Activated T-helper 1 cell treated with anti-CD3 and anti-CD28 coated beads, Interleukin-2, amount 50 U/mL, for 16 hours (primary cell): ENCODE measurements around the gene FHL3.
"Not testable (repeated sequence)": the region's sequence is repeated elsewhere in the genome, so short reads cannot be mapped to it uniquely, and the experiment has no call there.

ENCODE experiments used
- DNase-seq, 2 donors: peaks; one replicate each; pipeline ENCODE4 v3.0.0-alpha.2; 2020; ENCODE audit warnings: low read depth in 1 of 2, low spot score in 1 of 2

The FHL3 gene

GRCh38 chr1:38037221-38037939 is 32.1 kb upstream of the FHL3 start:
- DNase-seq, result no peak

GRCh38 chr1:38034871-38035270 is 29.6 kb upstream of the FHL3 start:
- no peak for DNase-seq

- DNase-seq, result not testable (repeated sequence)
These were observed 27.7 kb upstream of the FHL3 start for GRCh38 chr1:38032992-38033391.

- no peak for DNase-seq
These were observed 26.2 kb upstream of the FHL3 start for GRCh38 chr1:38031513-38031866.

- DNase-seq, result no peak
These were observed 25.5 kb upstream of the FHL3 start for GRCh38 chr1:38030596-38031512.

- DNase-seq, result peak in 1 of 2 donors; percentile 56
These were observed 24.6 kb upstream of the FHL3 start for GRCh38 chr1:38029685-38030511.

DNA sequence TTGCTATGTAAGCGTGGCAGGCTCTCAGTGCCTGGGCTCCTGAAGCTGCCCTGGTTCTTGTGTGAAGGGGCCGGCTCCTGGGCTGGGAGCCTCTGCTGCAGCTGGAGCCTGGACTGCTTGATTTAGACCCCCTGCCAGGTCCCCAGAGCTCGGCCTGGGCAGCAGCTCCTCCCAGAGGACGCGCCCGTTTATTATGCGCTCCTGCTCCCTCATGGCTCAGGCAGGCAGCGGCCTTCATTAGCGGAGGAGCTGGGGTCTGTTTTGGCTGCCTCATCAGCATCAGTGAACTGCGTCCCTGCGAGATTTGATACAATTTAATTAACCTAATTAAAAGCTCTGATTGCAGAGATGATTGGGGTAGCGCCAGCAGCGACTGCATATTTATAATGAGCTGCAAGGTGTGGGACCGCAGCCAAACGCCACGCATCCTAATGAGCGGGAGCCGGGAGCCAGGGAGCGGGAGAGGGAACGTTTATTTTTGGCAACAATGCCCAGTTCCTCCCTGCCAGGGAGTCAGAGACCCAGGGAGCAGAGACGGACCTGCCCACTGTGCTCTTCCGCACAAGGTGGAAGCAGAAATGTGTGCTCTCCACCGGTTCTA is 23.9 kb upstream of the FHL3 start:
- no peak for DNase-seq

GRCh38 chr1:38028671-38029070 is 23.4 kb upstream of the FHL3 start:
- DNase-seq, result no peak

DNA sequence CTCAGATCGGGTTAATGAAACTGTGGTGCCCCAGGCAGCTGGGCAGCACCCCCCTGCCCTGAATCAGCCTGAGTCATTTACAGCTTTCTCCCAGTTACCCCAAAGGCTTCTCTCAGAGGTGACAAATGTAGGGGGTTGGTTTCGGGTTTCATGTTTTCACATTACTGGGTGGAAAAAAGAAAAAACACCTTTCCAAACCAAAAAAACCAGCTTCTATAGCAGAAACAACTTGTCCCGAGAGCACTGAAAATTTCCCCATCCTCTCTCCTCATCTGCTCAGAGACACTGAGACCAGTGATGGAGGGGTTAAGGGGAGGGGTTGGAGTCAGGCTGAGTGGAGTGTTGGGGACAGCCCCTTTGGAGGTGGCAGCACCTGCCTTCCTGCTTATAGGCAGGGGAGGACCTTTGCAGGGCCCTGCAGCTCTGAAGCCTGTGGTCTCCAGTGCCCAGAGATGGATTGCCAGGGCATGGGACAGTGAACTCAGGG is 22.8 kb upstream of the FHL3 start:
- peak in 1 of 2 donors; percentile 52 for DNase-seq

DNA sequence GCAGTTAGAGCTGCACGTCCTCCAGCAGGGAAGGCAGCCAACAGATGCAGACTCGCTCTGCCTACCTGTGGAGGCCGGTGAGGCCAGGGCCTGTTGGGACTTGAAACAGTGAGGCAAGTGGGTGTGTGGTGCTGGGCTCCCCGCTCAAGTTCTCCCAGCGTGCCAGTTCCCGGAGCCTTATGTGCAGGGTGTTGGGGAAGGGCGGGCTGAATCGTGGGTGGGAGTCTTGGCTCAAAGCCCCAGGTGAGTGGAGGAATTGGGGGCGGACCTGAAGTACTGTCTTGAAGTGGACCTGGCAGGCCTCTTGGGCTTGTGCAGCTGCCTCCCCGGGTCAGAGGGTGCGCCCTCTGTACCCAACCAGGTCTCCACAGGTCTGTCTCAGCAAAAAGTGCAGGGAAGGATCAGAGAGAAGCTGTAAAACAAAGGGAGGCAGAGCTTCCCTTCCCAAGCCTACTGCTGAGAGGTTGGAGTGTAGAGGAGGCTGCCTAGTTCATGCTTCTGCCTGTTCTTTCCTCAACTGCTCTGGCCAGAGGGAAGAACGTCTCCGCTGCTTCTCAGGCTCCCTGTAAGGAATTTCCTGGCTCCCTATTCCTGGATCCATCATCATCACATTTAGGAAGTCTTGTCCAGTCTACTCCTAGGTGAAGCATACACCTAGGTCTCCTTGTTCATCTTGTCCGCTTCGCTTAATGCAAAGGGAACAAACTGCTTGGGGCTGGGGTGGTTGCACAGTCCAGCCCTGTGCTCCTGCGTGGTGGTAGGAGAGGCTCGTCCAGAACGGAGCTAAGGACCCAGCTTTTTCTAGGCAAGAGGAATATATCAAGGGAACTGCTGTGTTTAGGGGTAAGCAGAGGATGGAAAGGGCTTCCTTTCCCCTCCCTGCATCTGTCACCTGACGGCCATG is 22.1 kb upstream of the FHL3 start:
- DNase-seq, result no peak

DNA sequence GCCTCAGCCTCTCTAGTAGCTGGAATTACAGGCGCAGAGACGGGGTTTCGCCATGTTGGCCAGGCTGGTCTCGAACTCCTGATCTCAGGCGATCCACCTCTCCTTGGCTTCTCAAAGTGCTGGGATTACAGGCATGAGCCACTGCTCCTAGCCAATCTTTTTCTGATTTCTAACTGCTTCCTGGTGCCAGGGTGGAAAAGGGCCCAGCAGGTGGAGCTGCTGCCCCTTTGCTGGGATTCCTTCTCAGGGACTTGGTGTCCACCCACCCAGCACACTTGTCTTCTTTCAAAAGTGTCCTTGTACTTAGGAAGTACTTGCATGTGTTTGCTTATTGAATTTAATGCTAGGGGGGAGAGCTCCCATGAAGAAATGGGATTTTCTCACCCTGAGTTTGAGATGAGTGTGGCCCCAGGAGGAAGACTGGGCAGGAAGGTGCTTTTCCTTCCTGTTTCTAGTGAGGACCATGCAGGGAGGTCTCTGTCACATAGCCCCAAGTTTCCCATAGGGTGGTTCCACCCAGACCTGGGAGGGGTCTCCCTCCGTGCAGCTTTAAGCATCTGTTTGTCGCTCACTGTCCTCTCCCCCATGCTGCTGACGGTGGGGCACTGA is 21.4 kb upstream of the FHL3 start:
- no peak for DNase-seq

DNA sequence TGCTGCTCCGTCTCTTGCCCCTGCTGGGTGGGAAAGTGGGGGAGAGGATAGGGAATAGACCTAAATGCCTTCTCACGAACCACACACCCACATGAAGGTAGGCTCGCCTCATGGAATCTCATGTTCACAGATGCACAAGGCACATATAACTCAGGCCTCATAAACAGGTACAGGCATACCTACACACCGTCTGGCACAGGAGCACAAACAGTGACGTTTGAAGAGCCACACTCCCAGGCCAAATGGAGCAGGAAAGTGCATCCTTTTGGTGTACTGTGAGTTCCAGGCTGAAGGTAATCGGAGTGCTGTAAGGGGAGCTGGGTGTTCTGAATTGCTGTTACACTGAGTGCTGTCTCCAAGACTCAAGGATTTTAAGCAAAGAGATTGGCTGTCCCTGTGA is 20.4 kb upstream of the FHL3 start:
- DNase-seq, result no peak

GRCh38 chr1:38025233-38025632 is 19.9 kb upstream of the FHL3 start:
- DNase-seq, result no peak

- DNase-seq, result no peak
These were observed 17.5 kb upstream of the FHL3 start for GRCh38 chr1:38022810-38023209.

DNA sequence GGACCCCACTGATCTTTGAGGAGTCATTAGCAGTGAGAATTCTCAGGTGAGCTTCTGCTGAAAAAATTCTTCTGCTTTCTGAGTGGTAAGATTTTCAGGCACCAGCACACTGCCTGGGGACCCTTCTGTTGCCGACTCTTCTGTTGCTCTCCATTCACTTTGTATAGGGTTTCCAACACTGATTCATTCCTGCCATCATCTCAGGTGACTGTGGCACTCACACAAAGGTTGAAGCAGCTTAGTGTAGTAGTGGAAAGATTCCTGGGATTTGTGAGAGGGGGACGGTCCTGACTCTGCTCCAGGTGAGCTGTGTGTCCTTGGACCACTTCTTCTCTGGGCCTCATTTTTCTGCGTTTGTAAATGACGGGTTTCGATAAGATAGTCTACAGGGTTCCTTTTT is 16.7 kb upstream of the FHL3 start:
- no peak for DNase-seq

GRCh38 chr1:38020396-38020795 is 15.1 kb upstream of the FHL3 start:
- DNase-seq, result no peak

- DNase-seq, result no peak
These were observed 13.6 kb upstream of the FHL3 start for GRCh38 chr1:38018864-38019343.

GRCh38 chr1:38015978-38016725 is 10.8 kb upstream of the FHL3 start:
- no peak for DNase-seq
